GM18507 (cell line): Measurements from ENCODE around the gene ELAVL2.
"Not testable (repeated sequence)": the region's sequence is repeated elsewhere in the genome, so short reads cannot be mapped to it uniquely, and the experiment has no call there.

ENCODE experiments used
- DNase-seq: peaks from one replicate; pipeline ENCODE4 v3.0.0; 2011; ENCODE audit warnings: low read depth; ENCODE audit not compliant: insufficient read length; ENCODE audit errors: extremely low spot score
- FAIRE-seq: peaks from 2 replicates; lab custom pipeline; 2011; peaks lifted over from hg19 to GRCh38; lab: Jason Lieb, UNC

Gene ELAVL2

GRCh38 chr9:23733495-23734078 lies 92.5 kb downstream of the ELAVL2 start:
- no peak for FAIRE-seq
- DNase-seq = no peak

GRCh38 chr9:23731353-23731752 lies 94.7 kb downstream of the ELAVL2 start:
- DNase-seq (no peak), FAIRE-seq (no peak)

GRCh38 chr9:23730364-23730763 lies 95.7 kb downstream of the ELAVL2 start:
- FAIRE-seq = no peak
- no peak for DNase-seq

GRCh38 chr9:23728736-23729135 lies 97.3 kb downstream of the ELAVL2 start:
- FAIRE-seq = no peak
- no peak for DNase-seq

GRCh38 chr9:23725279-23725946 lies 100.6 kb downstream of the ELAVL2 start:
- DNase-seq (no peak), FAIRE-seq (no peak)

GRCh38 chr9:23723672-23724071 lies 102.4 kb downstream of the ELAVL2 start:
- FAIRE-seq (no peak), DNase-seq (no peak)

GRCh38 chr9:23723048-23723447 lies 103.0 kb downstream of the ELAVL2 start:
- DNase-seq, FAIRE-seq: not testable (repeated sequence)

GRCh38 chr9:23721466-23721865 lies 104.6 kb downstream of the ELAVL2 start:
- no peak for FAIRE-seq
- DNase-seq = no peak

- no peak for DNase-seq
Measured at GRCh38 chr9:23717505-23717904, 108.5 kb downstream of the ELAVL2 start.

GRCh38 chr9:23707249-23707648 lies 118.8 kb downstream of the ELAVL2 start:
- FAIRE-seq (no peak), DNase-seq (no peak)

More at GRCh38 chr9:23717505-23717904, 108.5 kb downstream of the ELAVL2 start:
- no peak for FAIRE-seq

GRCh38 chr9:23702311-23702922 lies 123.6 kb downstream of the ELAVL2 start:
- no peak for DNase-seq
- FAIRE-seq = no peak

GRCh38 chr9:23701291-23701690 lies 124.7 kb downstream of the ELAVL2 start:
- FAIRE-seq = no peak
- no peak for DNase-seq

GRCh38 chr9:23700359-23700758 lies 125.7 kb downstream of the ELAVL2 start:
- no peak for FAIRE-seq
- no peak for DNase-seq

- no peak for DNase-seq
- FAIRE-seq = no peak
Measured at GRCh38 chr9:23698161-23698560, 127.9 kb downstream of the ELAVL2 start.

GRCh38 chr9:23695572-23695971 lies 130.5 kb downstream of the ELAVL2 start:
- DNase-seq = no peak
- no peak for FAIRE-seq

- FAIRE-seq (no peak), DNase-seq (no peak)
Measured at GRCh38 chr9:23693374-23693773, 132.7 kb downstream of the ELAVL2 start.

- DNase-seq (no peak), FAIRE-seq (no peak)
Measured at GRCh38 chr9:23686896-23687295, 139.1 kb downstream of the ELAVL2 start.

- no peak for DNase-seq
- FAIRE-seq = no peak
Measured at GRCh38 chr9:23686257-23686656, 139.8 kb downstream of the ELAVL2 start.

GRCh38 chr9:23683611-23684061 lies 142.4 kb downstream of the ELAVL2 start:
- DNase-seq = no peak
- FAIRE-seq = no peak

- FAIRE-seq = no peak
- DNase-seq = no peak
Measured at GRCh38 chr9:23682891-23683431, 143.1 kb downstream of the ELAVL2 start.

- DNase-seq (no peak), FAIRE-seq (no peak)
Measured at GRCh38 chr9:23682352-23682751, 143.7 kb downstream of the ELAVL2 start.
